ENCODE data around the gene SCGB1C1. TPM values are rescaled to one million over a fixed set of nuclear protein-coding genes. Genes with fewer than 3 reads are reported as not detected.
A peak's percentile ranks its signal among the peaks of the same experiment; 100 is the strongest.

SCGB1C1 gene
- total and polyA plus RNA-seq, 9 of the 15 experiments (the other 6 are each of a cell fraction or from before 2014, with no cell fraction given), result not detected

GRCh38 chr11:208181-208916 is 15.5 kb downstream of the SCGB1C1 start (continued):
- TF ChIP-seq ZNF395 (CRISPR knock-in tag; IDR thresholded peaks at IDR 0.05) (peak; percentile 90; the same call in 1 of the 2 replicates), HNRNPL (IDR thresholded peaks at IDR 0.05; ENCODE audit: low read depth, low read length) (0 out of 2 replicates have a peak, but pooled peaks have one; percentile 46), ZBTB2 (IDR thresholded peaks at IDR 0.05) (no peak), ID3 (CRISPR knock-in tag; IDR thresholded peaks at IDR 0.05) (no peak), ID3 (tag; IDR thresholded peaks at IDR 0.05) (no peak), POLR2H (tag; IDR thresholded peaks at IDR 0.05; ENCODE audit: low read depth) (peak; percentile 63), PHF20 (IDR thresholded peaks at IDR 0.05; ENCODE audit: partially characterized antibody) (peak; percentile 28), ZNF592 (IDR thresholded peaks at IDR 0.05) (peak; percentile 53), CXXC5 (CRISPR knock-in tag; IDR thresholded peaks at IDR 0.05) (peak; percentile 94), TAF1 (IDR thresholded peaks at IDR 0.05; ENCODE audit: control insufficient read depth, extremely low read depth, insufficient read depth, low read length, severe bottlenecking) (peak; percentile 68), POLR2B (IDR thresholded peaks at IDR 0.05; ENCODE audit: low read depth, partially characterized antibody) (peak; percentile 80), GTF3C2 (IDR thresholded peaks at IDR 0.05; ENCODE audit: borderline replicate concordance, extremely low read depth, insufficient read length) (no peak), NKRF (IDR thresholded peaks at IDR 0.05; ENCODE audit: borderline replicate concordance) (0 out of 2 replicates have a peak, but pooled peaks have one; percentile 61)

Data from K562 (cell line).